ENCODE measurements around the gene WTIP. TPM values are rescaled to one million over a fixed set of nuclear protein-coding genes. Genes with fewer than 3 reads are reported as not detected.

Gene WTIP
- total and polyA plus RNA-seq, 2 donors (not counting 3 experiments of a cell fraction or from before 2014, with no cell fraction given) = 22.4 to 25.7 TPM

DNA sequence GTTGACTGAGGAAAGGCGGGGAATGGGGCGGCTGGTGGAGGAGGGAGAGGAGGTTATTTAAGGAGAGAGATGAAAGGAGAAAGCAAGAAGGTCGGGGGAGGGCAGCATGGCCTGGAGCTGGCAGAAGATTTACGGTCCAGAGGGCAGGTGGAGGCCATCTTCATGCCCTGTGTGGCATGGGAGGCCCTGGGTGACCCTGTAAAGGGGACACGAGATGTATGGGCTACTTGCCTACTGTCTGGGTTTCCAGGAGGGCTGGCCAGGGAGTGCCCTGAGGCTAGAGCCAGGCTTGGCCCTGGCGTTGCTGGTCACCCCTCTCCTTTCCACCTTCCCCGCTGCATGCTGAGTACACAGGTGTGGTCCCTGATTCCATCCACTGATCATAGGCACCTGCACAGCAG lies 6.1 kb downstream of the WTIP start:
- dilution Hi-C loops (cut with MboI; ENCODE audit: extremely low pct_ligation_motif_present, low sequenced_read_pairs) (no loop called here), intact Hi-C loops (cut with micrococcal nuclease) (no loop called here)
- Histone ChIP-seq H4K20me1 (replicated peaks; ENCODE audit: control insufficient read depth, extremely low read depth, insufficient read depth, low read length) (no peaks in the 10 kb centered on the region), H2AFZ (ENCODE audit: low read depth, low read length) (no peak overlapping the region), H3K27ac (ENCODE audit: insufficient read depth, low read depth, low read length) (no peak overlapping the region), H3K27me3 (ENCODE audit: control insufficient read depth in 2 of 2, insufficient read depth in 2 of 2, low read length in 2 of 2) (no peaks in the 10 kb centered on the region), H3K9ac (replicated peaks; ENCODE audit: extremely low read depth, insufficient read depth, low read length) (no peak overlapping the region), H3K9me1 (replicated peaks; ENCODE audit: control insufficient read depth, extremely low read depth, insufficient read depth, low read length) (no peaks in the 10 kb centered on the region), H3K9me3 (replicated peaks; ENCODE audit: control insufficient read depth, insufficient read depth, low read length) (no peaks in the 10 kb centered on the region), H3K4me1 (ENCODE audit: control insufficient read depth, extremely low read depth, insufficient read depth, low read length) (peaks cover 10% of the 10 kb centered on the region), H3K79me2 (ENCODE audit: control insufficient read depth, insufficient read depth, low read length) (peaks cover 33% of the 10 kb centered on the region), H3K36me3 (ENCODE audit: control insufficient read depth in 2 of 2, extremely low read depth in 1 of 2, insufficient read depth in 2 of 2, low read length in 2 of 2) (peaks cover 0 to 10% of the 10 kb centered on the region in 2 experiments), H3K4me2 (ENCODE audit: insufficient read depth, low read length) (no peak overlapping the region), H3K4me3 (replicated peaks in 1 of 3; ENCODE audit: insufficient read depth in 1 of 3, low read depth in 1 of 3, low read length in 3 of 3) (no peak overlapping the region)
- BruUV-seq (replicated peaks) = no TSS peak
- ChIA-PET POLR2A (no interaction called here), CTCF (no interaction called here)
- DNase-seq (ENCODE audit: low read depth, low spot score) (no peak), FAIRE-seq (no peak)
- TF ChIP-seq JUN (IDR thresholded peaks at IDR 0.05; ENCODE audit: borderline replicate concordance, insufficient read depth, insufficient read length, low read depth) = no peak
- TF ChIP-seq, protein P1, sequence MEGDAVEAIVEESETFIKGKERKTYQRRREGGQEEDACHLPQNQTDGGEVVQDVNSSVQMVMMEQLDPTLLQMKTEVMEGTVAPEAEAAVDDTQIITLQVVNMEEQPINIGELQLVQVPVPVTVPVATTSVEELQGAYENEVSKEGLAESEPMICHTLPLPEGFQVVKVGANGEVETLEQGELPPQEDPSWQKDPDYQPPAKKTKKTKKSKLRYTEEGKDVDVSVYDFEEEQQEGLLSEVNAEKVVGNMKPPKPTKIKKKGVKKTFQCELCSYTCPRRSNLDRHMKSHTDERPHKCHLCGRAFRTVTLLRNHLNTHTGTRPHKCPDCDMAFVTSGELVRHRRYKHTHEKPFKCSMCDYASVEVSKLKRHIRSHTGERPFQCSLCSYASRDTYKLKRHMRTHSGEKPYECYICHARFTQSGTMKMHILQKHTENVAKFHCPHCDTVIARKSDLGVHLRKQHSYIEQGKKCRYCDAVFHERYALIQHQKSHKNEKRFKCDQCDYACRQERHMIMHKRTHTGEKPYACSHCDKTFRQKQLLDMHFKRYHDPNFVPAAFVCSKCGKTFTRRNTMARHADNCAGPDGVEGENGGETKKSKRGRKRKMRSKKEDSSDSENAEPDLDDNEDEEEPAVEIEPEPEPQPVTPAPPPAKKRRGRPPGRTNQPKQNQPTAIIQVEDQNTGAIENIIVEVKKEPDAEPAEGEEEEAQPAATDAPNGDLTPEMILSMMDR (IDR thresholded peaks at IDR 0.05; ENCODE audit: extremely low read depth in 1 of 2, insufficient read depth in 1 of 2, low read depth in 1 of 2, low read length in 2 of 2) = no peak
- TF ChIP-seq POLR2A (IDR thresholded peaks at IDR 0.05; ENCODE audit: low read depth, low read length) = no peak
- TF ChIP-seq FOS (IDR thresholded peaks at IDR 0.05; ENCODE audit: borderline replicate concordance, insufficient read depth, low read length) = no peak
- TF ChIP-seq EZH2 (IDR thresholded peaks at IDR 0.05; ENCODE audit: borderline replicate concordance, low read depth, low read length, severe bottlenecking) = no peak
- no peak for TF ChIP-seq MYC (IDR thresholded peaks at IDR 0.05; ENCODE audit: low read depth, low read length)
- TF ChIP-seq, protein P2, sequence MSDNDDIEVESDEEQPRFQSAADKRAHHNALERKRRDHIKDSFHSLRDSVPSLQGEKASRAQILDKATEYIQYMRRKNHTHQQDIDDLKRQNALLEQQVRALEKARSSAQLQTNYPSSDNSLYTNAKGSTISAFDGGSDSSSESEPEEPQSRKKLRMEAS (IDR thresholded peaks at IDR 0.05; ENCODE audit: insufficient read depth, insufficient read length) = no peak
- no peak for TF ChIP-seq POLR2AphosphoS5 (IDR thresholded peaks at IDR 0.05; ENCODE audit: insufficient read depth, low read depth, low read length)
- TF ChIP-seq GATA2 (IDR thresholded peaks at IDR 0.05; ENCODE audit: insufficient read depth, insufficient read length, low read depth, low read length) = no peak

Data from endothelial cell of umbilical vein (primary cell).